DMS53 (cell line): ENCODE data around the gene LRMDA.
A peak's percentile ranks its signal among the peaks of the same experiment; 100 is the strongest.
"Not testable (repeated sequence)": the region's sequence is repeated elsewhere in the genome, so short reads cannot be mapped to it uniquely, and the experiment has no call there.

Source experiments
- DNase-seq: peaks from one replicate; lab custom pipeline; 2025; lab: John Stamatoyannopoulos, UW

Gene LRMDA

GRCh38 chr10:76050291-76050625 lies 618.8 kb downstream of the LRMDA start:
- no peak for DNase-seq

GRCh38 chr10:76051007-76051936 lies 619.8 kb downstream of the LRMDA start:
- peak; percentile 93 for DNase-seq

GRCh38 chr10:76052682-76053503 lies 621.5 kb downstream of the LRMDA start:
- DNase-seq, result no peak

- DNase-seq, result no peak
These were observed 624.0 kb downstream of the LRMDA start for GRCh38 chr10:76055466-76055865.

- peak; percentile 44 for DNase-seq
These were observed 624.5 kb downstream of the LRMDA start for GRCh38 chr10:76055963-76056362.

GRCh38 chr10:76060993-76061392 lies 629.6 kb downstream of the LRMDA start:
- not testable (repeated sequence) for DNase-seq

GRCh38 chr10:76066457-76066856 lies 635.0 kb downstream of the LRMDA start:
- no peak for DNase-seq

- no peak for DNase-seq
These were observed 636.0 kb downstream of the LRMDA start for GRCh38 chr10:76067447-76067846.

GRCh38 chr10:76068856-76069255 lies 637.4 kb downstream of the LRMDA start:
- DNase-seq, result no peak

GRCh38 chr10:76070916-76071315 lies 639.5 kb downstream of the LRMDA start:
- DNase-seq, result no peak

- no peak for DNase-seq
These were observed 640.4 kb downstream of the LRMDA start for GRCh38 chr10:76071653-76072365.

GRCh38 chr10:76072384-76072783 lies 641.0 kb downstream of the LRMDA start:
- no peak for DNase-seq

GRCh38 chr10:76073524-76073923 lies 642.1 kb downstream of the LRMDA start:
- DNase-seq, result no peak

- no peak for DNase-seq
These were observed 643.2 kb downstream of the LRMDA start for GRCh38 chr10:76074659-76075058.

- DNase-seq, result no peak
These were observed 649.0 kb downstream of the LRMDA start for GRCh38 chr10:76080451-76080850.

- no peak for DNase-seq
These were observed 649.6 kb downstream of the LRMDA start for GRCh38 chr10:76080991-76081390.

- no peak for DNase-seq
These were observed 650.8 kb downstream of the LRMDA start for GRCh38 chr10:76082232-76082631.

GRCh38 chr10:76082956-76083355 lies 651.5 kb downstream of the LRMDA start:
- DNase-seq, result peak; percentile 9

GRCh38 chr10:76085002-76085816 lies 653.8 kb downstream of the LRMDA start:
- DNase-seq, result no peak

GRCh38 chr10:76085817-76086167 lies 654.4 kb downstream of the LRMDA start:
- DNase-seq, result no peak

GRCh38 chr10:76086170-76086760 lies 654.8 kb downstream of the LRMDA start:
- DNase-seq, result no peak
